Suppressor macrophage treated with lipopolysaccharide for 4 hours (primary cell): ENCODE results near the gene RNF180.
"Not testable (repeated sequence)": the region's sequence is repeated elsewhere in the genome, so short reads cannot be mapped to it uniquely, and the experiment has no call there.

Experiments used
- DNase-seq: peaks from one replicate; pipeline ENCODE4 v3.0.0-alpha.2; 2020

RNF180 gene

GRCh38 chr5:64285188-64286130 lies 119.8 kb downstream of the RNF180 start:
- DNase-seq: no peak

- no peak for DNase-seq
Observed at GRCh38 chr5:64286381-64286780, 120.7 kb downstream of the RNF180 start.

GRCh38 chr5:64288496-64288895 lies 122.9 kb downstream of the RNF180 start:
- DNase-seq: not testable (repeated sequence)

- DNase-seq: no peak
Observed at GRCh38 chr5:64292611-64293215, 127.1 kb downstream of the RNF180 start.

GRCh38 chr5:64295101-64295500 lies 129.5 kb downstream of the RNF180 start:
- no peak for DNase-seq

GRCh38 chr5:64298586-64298985 lies 132.9 kb downstream of the RNF180 start:
- DNase-seq: no peak

GRCh38 chr5:64299805-64300204 lies 134.2 kb downstream of the RNF180 start:
- no peak for DNase-seq

- DNase-seq: no peak
Observed at GRCh38 chr5:64301566-64301965, 135.9 kb downstream of the RNF180 start.

- DNase-seq: no peak
Observed at GRCh38 chr5:64308135-64308534, 142.5 kb downstream of the RNF180 start.

GRCh38 chr5:64312491-64312890 lies 146.8 kb downstream of the RNF180 start:
- DNase-seq: no peak

GRCh38 chr5:64315778-64316177 lies 150.1 kb downstream of the RNF180 start:
- no peak for DNase-seq

- DNase-seq: no peak
Observed at GRCh38 chr5:64318175-64318574, 152.5 kb downstream of the RNF180 start.

GRCh38 chr5:64323591-64323990 lies 157.9 kb downstream of the RNF180 start:
- no peak for DNase-seq

- DNase-seq: no peak
Observed at GRCh38 chr5:64330728-64331231, 165.1 kb downstream of the RNF180 start.

- no peak for DNase-seq
Observed at GRCh38 chr5:64331597-64332277, 166.1 kb downstream of the RNF180 start.

GRCh38 chr5:64333886-64334285 lies 168.2 kb downstream of the RNF180 start:
- no peak for DNase-seq

GRCh38 chr5:64339769-64340168 lies 174.1 kb downstream of the RNF180 start:
- no peak for DNase-seq

- no peak for DNase-seq
Observed at GRCh38 chr5:64340293-64340692, 174.7 kb downstream of the RNF180 start.

- DNase-seq: no peak
Observed at GRCh38 chr5:64341340-64341739, 175.7 kb downstream of the RNF180 start.

- no peak for DNase-seq
Observed at GRCh38 chr5:64344501-64344900, 178.9 kb downstream of the RNF180 start.

GRCh38 chr5:64347309-64347708 lies 181.7 kb downstream of the RNF180 start:
- no peak for DNase-seq

- DNase-seq: no peak
Observed at GRCh38 chr5:64364426-64364825, 198.8 kb downstream of the RNF180 start.

GRCh38 chr5:64384765-64385164 lies 219.1 kb downstream of the RNF180 start:
- DNase-seq: no peak

GRCh38 chr5:64397552-64397951 lies 231.9 kb downstream of the RNF180 start:
- DNase-seq: no peak
